Activated T-cell treated with anti-CD3 and anti-CD28 coated beads, Interleukin-2, amount 50 U/mL, for 72 hours (primary cell): Measurements from ENCODE around the gene GNL1. TPM values are rescaled to one million over a fixed set of nuclear protein-coding genes. Genes with fewer than 3 reads are reported as not detected.
A peak's percentile ranks its signal among the peaks of the same experiment; 100 is the strongest.
"Not testable (repeated sequence)": the region's sequence is repeated elsewhere in the genome, so short reads cannot be mapped to it uniquely, and the experiment has no call there.

Source experiments
- ATAC-seq, 2 donors: fragments of 150-1000 bp; cut with Tn5 transposase; replicated peaks in 1 of 2; 2 replicates each; pipeline ENCODE4 v1.10.0; 2021; ENCODE audit warnings: moderate library complexity in 2 of 2, mild to moderate bottlenecking in 1 of 2
- DNase-seq, 2 donors: peaks; one replicate each; pipeline ENCODE4 v3.0.0; 2021 to 2022; ENCODE audit warnings: mixed read lengths in 1 of 2
- H3K27ac Mint-ChIP-seq: one replicate; pipeline ENCODE4 v1.8.0; 2022; ENCODE audit warnings: mild to moderate bottlenecking, moderate library complexity, mixed read lengths
- H3K27me3 Mint-ChIP-seq: one replicate; pipeline ENCODE4 v1.8.0; 2022; ENCODE audit warnings: low read depth, mixed read lengths
- H3K36me3 Mint-ChIP-seq, 2 donors: one replicate each; pipeline ENCODE4 v1.8.0; 2022; ENCODE audit warnings: mixed read lengths in 2 of 2, mild to moderate bottlenecking in 1 of 2; ENCODE audit not compliant: insufficient read depth in 2 of 2
- H3K4me1 Mint-ChIP-seq: one replicate; pipeline ENCODE4 v1.8.0; 2022; ENCODE audit warnings: low read depth, mixed read lengths
- H3K4me3 Mint-ChIP-seq, 2 donors: one replicate each; pipeline ENCODE4 v1.8.0; 2022; ENCODE audit warnings: mild to moderate bottlenecking in 2 of 2, mixed read lengths in 2 of 2, moderate library complexity in 2 of 2
- H3K9me3 Mint-ChIP-seq, 2 donors: one replicate each; pipeline ENCODE4 v1.8.0; 2022; ENCODE audit warnings: mixed read lengths in 2 of 2
- total RNA-seq, 2 donors: library from RNA; stranded (reverse); gene quantifications; one replicate each; pipeline ENCODE4 v1.2.3, GENCODE V29; 2022

Gene GNL1
- total RNA-seq, 2 donors from 2014 or later, result 114 to 121 TPM

DNA sequence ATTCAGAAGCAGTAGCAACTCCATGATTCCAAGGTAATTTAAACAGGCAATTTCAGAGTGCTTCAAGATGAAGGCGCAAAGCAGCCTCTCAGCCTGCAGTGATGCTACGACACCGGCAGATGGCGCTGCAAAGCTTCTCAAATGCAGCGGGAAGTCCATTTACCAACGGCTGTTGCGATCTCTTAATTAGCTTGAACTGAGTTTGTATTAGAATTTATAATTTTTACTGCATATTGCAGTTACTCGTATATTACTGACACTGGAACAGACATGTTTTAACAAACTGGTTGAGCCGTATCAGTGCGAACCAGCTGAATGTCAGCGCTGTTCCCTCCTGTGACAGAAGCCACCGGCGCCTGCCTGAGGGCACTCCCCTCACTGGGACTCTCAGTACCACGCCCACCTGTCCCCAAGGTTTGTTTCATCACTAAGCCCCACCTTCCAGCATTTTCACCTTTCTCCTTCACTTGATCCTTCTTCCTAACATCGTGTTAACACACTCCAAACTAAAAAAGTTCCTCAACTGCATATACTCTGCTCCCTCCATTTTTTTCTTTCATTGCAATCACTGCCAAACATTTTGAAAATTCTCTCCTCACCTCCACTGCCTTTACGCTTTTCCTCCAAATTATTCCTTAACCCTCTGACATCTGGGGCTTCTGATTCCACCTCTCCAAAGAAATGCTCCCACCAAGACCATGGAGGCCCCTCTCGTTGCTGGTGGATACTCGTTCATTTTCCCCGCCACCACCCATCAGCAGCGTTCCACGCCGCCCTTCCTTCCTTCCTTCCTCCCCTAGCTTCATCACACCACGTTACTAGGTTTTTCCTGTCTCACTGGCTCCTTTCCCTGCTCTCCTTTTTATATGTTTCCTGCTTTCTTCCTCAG, 14.5 kb downstream of the GNL1 start:
- Mint-ChIP-seq H3K9me3 (no peaks in the 10 kb centered on the region), H3K27me3 (no peaks in the 10 kb centered on the region), H3K4me3 (peak overlapping the region; percentile 78 to 83), H3K4me1 (peaks cover 38% of the 10 kb centered on the region), H3K36me3 (peaks cover 0 to 1% of the 10 kb centered on the region in 2 donors), H3K27ac (peak overlapping the region; percentile 5)
- DNase-seq, result peak; percentile 74 to 79
- ATAC-seq, result peak; percentile 84 to 85

DNA sequence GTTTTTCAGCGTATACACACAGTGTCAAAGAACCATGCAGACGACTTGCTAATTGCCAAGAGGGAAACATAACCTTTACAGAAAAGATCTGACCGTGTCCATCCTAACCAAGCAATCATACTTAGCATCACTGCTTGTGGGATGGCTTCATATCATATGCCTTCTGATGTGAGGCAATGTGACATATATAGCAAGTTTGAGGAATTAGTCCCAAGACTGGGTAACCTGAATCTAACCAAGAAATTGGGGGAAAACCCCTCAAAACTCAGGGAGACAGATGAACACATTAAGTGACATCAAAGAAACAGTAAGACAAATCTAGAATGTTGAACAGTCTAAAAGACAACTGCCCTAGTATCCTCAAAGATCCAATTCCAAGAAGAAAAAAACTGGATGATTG, 18.4 kb downstream of the GNL1 start:
- no peaks in the 10 kb centered on the region for H3K9me3 Mint-ChIP-seq
- peaks cover 27% of the 10 kb centered on the region for H3K4me1 Mint-ChIP-seq
- no peaks in the 10 kb centered on the region for H3K36me3 Mint-ChIP-seq
- DNase-seq, result no peak
- ATAC-seq, result no peak
- no peak overlapping the region for H3K27ac Mint-ChIP-seq
- H3K4me3 Mint-ChIP-seq, result no peak overlapping the region
- H3K27me3 Mint-ChIP-seq, result no peaks in the 10 kb centered on the region

DNA sequence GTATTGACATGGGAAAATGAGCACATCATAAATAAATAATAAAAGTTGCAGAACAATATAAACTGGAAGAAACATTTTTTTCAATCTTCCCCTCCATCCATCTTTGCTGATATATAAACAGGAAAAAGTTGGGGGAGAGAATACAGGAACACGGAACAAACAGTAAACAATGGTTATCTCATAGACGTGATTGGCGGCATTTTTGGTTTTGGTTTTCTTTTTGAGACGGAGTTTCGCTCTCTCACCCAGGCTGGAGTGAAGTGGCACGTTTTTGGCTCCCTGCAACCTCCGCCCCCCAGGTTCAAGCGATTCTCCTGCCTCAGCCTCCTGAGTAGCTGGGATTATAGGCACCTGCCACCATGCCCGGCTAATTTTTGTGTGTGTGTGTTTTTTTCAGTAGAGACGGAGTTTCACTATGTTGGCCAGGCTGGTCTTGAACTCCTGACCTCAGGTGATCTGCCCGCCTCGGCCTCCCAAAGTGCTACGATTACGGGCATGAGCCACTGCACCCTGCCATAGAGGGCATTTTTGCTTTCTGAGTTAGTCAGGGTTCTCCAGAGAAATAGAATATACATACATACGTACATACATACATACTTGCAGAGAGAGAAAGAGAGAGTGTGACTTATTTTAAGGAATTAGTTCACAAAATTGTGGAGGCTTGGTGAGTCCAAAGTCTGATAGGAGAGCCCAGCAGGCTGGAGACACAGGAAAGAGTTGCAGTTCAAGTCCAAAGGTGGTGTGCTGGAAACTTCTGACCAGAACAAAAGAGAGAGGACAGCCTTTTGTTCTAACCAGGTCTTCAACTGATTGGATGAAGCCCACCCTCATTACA, 22.6 kb downstream of the GNL1 start:
- H3K9me3 Mint-ChIP-seq, result no peaks in the 10 kb centered on the region
- H3K4me1 Mint-ChIP-seq, result peaks cover 48% of the 10 kb centered on the region
- ATAC-seq, result no peak
- peak overlapping the region; percentile 82 for H3K27ac Mint-ChIP-seq
- no peaks in the 10 kb centered on the region for H3K27me3 Mint-ChIP-seq
- peaks cover 0 to 2% of the 10 kb centered on the region in 2 donors for H3K36me3 Mint-ChIP-seq
- H3K4me3 Mint-ChIP-seq, result peak overlapping the region; percentile 77 to 88
- no peak for DNase-seq

DNA sequence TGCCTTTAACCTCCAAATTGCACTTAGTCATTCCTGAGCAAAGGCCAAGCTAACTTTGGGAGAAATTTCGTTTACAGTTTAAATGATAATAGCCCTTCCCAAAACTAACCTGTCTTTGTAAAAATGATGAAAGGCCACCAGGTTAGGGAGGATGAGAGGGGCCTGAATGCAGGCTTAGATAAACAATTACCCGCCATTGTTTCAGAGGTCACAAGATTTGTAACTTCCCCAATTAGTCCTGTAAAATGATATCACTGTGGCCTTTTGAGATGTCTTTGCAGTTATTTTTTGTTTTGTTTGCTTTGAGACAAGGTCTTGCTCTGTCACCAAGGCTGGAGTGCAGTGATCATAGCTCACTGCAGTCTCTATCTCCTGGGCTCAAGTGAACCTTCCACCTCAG, 26.3 kb downstream of the GNL1 start:
- no peaks in the 10 kb centered on the region for H3K27me3 Mint-ChIP-seq
- ATAC-seq, result no peak
- H3K27ac Mint-ChIP-seq, result peak overlapping the region; percentile 47
- peaks cover 73% of the 10 kb centered on the region for H3K4me1 Mint-ChIP-seq
- no peak for DNase-seq
- peaks cover 2 to 10% of the 10 kb centered on the region in 2 donors for H3K36me3 Mint-ChIP-seq
- peaks cover 2 to 3% of the 10 kb centered on the region in 2 donors for H3K9me3 Mint-ChIP-seq
- peak overlapping the region; percentile 19 to 81 for H3K4me3 Mint-ChIP-seq

DNA sequence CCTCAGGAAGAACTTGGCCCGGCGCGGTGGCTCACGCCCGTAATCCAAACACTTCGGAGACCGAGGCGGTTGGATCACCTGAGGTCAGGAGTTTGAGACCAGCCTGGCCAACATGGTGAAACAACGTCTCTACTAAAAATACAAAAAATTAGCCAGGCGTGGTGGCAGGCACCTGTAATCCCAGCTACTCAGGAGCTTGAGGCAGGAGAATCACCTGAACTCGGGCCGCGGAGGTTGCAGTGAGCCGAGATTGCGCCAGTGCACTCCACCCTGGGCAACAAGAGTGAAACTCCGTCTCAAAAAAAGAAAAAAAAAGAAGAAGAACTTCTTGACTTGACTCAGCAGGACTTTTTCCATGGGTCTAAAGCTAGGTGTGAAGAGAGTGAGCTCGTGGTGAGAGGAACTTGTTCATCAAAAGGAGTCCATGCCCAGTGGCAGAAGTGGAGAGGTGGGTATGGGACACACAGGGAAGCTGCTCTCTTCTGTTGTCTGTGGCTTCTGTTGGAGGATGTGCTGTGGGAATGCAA, 26.9 kb downstream of the GNL1 start:
- not testable (repeated sequence) for H3K9me3 Mint-ChIP-seq, H3K27me3 Mint-ChIP-seq
- peaks cover 6 to 16% of the 10 kb centered on the region in 2 donors for H3K36me3 Mint-ChIP-seq
- H3K4me1 Mint-ChIP-seq, result peaks cover 73% of the 10 kb centered on the region
- H3K4me3 Mint-ChIP-seq, result peak overlapping the region; percentile 29 to 81
- peak overlapping the region; percentile 47 for H3K27ac Mint-ChIP-seq
- ATAC-seq, result peak; percentile 75 to 76
- peak; percentile 57 to 74 for DNase-seq

DNA sequence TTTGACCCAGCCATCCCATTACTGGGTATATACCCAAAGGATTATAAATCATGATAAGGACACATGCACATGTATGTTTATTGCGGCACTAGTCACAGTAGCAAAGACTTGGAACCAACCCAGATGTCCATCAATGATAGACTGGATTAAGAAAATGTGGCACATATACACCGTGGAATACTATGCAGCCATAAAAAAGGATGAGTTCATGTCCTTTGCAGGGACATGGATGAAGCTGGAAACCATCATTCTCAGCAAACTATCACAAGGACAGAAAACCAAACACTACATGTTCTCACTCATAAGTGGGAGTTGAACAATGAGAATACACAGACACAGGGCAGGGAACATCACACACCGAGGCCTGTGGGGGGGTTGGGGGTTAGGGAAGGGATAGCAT, 29.8 kb downstream of the GNL1 start:
- H3K36me3 Mint-ChIP-seq, result peaks cover 19 to 39% of the 10 kb centered on the region in 2 donors
- H3K27me3 Mint-ChIP-seq, H3K4me3 Mint-ChIP-seq, DNase-seq, ATAC-seq: not testable (repeated sequence)
- H3K9me3 Mint-ChIP-seq, result peaks cover 7 to 20% of the 10 kb centered on the region in 2 donors
- peak overlapping the region; percentile 8 for H3K27ac Mint-ChIP-seq
- H3K4me1 Mint-ChIP-seq, result peaks cover 80% of the 10 kb centered on the region

DNA sequence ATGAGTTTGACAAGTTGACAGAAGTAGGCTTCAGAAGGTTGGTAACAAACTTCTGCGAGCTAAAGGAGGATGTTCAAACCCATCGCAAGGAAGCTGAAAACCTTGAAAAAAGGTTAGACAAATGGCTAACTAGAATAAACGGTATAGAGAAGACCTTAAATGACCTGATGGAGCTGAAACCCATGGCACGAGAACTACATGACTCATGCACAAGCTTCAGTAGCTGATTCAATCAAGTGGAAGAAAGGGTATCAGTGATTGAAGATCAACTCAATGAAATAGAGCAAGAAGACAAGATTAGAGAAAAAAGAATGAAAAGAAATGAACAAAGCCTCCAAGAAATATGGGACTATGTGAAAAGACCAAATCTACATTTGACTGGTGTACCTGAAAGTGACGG, 34.3 kb downstream of the GNL1 start:
- H3K27me3 Mint-ChIP-seq, DNase-seq, ATAC-seq: not testable (repeated sequence)
- H3K36me3 Mint-ChIP-seq, result peaks cover 25 to 65% of the 10 kb centered on the region in 2 donors
- peak overlapping the region; percentile 9 to 58 for H3K4me3 Mint-ChIP-seq
- peak overlapping the region; percentile 31 for H3K27ac Mint-ChIP-seq
- peaks cover 75% of the 10 kb centered on the region for H3K4me1 Mint-ChIP-seq
- peaks cover 12 to 22% of the 10 kb centered on the region in 2 donors for H3K9me3 Mint-ChIP-seq

DNA sequence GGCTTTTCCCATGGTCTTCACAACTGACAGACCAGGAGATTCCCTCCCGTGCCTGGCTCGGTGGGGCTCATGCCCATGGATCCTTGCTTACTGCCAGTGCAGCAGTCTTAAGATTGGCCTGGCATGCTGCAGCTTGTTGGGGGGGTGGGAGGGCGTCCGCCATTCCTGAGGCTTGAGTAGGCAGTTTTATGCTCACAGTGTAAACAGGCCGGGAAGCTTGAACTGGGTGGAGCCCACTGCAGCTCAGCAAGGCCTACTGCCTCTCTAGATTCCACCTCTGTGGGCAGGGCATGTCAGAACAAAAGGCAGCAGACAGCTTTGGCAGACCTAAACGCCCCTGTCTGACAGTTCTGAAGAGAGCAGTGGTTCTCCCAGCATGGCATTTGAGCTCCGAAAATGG, 35.2 kb downstream of the GNL1 start:
- H3K27ac Mint-ChIP-seq, DNase-seq, ATAC-seq, H3K27me3 Mint-ChIP-seq: not testable (repeated sequence)
- H3K36me3 Mint-ChIP-seq, result peaks cover 23 to 66% of the 10 kb centered on the region in 2 donors
- peaks cover 77% of the 10 kb centered on the region for H3K4me1 Mint-ChIP-seq
- H3K9me3 Mint-ChIP-seq, result peaks cover 12 to 21% of the 10 kb centered on the region in 2 donors
- peak overlapping the region in 1 of 2 donors; percentile 36 for H3K4me3 Mint-ChIP-seq

DNA sequence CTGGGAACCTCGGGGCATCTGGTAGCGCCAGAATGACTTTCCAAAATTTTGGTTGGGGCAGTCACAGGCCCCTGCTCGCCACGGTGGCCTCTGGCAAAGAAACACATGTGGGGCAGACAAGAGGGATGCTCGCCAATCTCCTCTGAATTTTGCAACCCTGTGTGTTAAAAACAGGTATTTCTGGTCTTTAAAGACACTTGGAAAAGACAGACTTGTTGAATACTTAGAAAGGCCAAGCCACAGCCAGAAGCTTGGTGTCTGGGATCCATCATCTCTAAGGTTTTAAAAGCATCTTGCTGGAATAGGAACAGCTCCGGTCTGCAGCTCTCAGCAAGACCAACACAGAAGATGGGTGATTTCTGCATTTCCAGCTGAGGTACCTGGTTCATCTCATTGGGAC, 35.8 kb downstream of the GNL1 start:
- peaks cover 23 to 63% of the 10 kb centered on the region in 2 donors for H3K36me3 Mint-ChIP-seq
- ATAC-seq (no peak), DNase-seq (no peak)
- H3K27me3 Mint-ChIP-seq, result no peaks in the 10 kb centered on the region
- peak overlapping the region in 1 of 2 donors; percentile 3 for H3K4me3 Mint-ChIP-seq
- peaks cover 77% of the 10 kb centered on the region for H3K4me1 Mint-ChIP-seq
- no peak overlapping the region for H3K27ac Mint-ChIP-seq
- H3K9me3 Mint-ChIP-seq, result peaks cover 12 to 18% of the 10 kb centered on the region in 2 donors

DNA sequence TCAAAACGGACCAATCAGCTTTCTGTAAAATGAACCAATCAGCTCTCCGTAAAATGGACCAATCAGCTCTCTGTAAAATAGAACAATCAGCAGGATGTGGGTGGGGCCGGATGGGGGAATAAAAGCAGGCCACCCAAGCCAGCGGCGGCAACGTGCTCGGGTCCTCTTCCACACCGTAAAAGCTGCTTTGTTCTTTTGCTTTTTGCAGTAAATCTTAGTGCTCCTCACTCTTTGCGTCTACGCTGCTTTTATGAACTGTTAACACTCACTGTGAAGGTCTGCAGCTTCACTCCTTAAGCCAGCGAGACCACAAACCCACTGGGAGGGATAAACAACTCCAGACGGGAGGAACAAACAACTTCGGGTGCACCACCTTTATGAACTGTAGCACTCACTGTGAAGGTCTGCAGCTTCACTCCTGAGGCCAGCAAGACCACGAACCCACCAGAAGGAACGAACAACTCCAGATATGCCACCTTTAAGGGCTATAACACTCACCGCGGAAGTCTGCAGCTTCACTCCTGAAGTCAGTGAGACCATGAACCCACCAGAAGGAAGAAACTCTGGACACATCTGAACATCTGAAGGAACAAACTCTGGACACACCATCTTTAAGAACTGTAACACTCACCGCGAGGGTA, 37.7 kb downstream of the GNL1 start:
- Mint-ChIP-seq H3K4me1 (peaks cover 88% of the 10 kb centered on the region), H3K36me3 (peaks cover 16 to 50% of the 10 kb centered on the region in 2 donors), H3K27ac (peak overlapping the region; percentile 34), H3K4me3 (peak overlapping the region; percentile 38 to 40), H3K9me3 (peaks cover 7 to 17% of the 10 kb centered on the region in 2 donors)
- H3K27me3 Mint-ChIP-seq, result not testable (repeated sequence)
- ATAC-seq, result peak in 1 of 2 donors; percentile 8
- DNase-seq, result peak in 1 of 2 donors; percentile 66

DNA sequence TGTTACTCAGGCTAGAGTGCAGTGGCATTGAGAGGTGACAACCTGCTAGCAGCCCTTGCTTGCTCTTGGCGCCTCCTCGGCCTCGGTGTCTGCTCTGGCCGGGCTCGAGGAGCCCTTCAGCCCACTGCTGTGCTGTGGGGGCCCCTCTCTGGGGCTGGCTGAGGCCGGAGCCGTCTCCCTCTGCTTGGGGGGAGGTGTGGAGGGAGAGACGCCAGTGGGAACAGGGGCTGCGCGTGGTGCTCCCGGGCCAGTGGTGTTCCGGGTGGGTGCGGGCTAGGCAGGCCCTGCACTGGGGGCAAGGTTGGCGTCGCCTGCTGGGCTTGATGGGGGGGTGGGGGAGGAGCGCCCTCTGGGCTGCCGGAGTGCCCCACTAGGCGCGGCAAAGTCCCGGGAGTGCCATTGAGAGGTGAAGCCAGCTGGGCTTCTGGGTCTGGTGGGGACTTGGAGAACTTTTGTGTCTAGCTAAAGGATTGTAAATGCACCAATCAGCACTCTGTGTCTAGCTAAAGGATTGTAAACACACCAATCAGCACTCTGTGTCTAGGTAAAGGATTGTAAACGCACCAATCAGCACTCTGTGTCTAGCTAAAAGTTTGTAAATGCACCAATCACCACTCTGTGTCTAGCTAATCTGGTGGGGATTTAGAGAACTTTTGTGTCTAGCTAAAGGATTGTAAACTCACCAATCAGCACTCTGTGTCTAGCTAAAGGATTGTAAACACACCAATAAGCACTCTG, 38.4 kb downstream of the GNL1 start:
- Mint-ChIP-seq H3K36me3 (peaks cover 14 to 45% of the 10 kb centered on the region in 2 donors), H3K27ac (peak overlapping the region; percentile 34), H3K9me3 (peaks cover 7 to 12% of the 10 kb centered on the region in 2 donors), H3K4me3 (peak overlapping the region; percentile 38 to 40), H3K4me1 (peaks cover 82% of the 10 kb centered on the region)
- ATAC-seq, H3K27me3 Mint-ChIP-seq, DNase-seq: not testable (repeated sequence)

DNA sequence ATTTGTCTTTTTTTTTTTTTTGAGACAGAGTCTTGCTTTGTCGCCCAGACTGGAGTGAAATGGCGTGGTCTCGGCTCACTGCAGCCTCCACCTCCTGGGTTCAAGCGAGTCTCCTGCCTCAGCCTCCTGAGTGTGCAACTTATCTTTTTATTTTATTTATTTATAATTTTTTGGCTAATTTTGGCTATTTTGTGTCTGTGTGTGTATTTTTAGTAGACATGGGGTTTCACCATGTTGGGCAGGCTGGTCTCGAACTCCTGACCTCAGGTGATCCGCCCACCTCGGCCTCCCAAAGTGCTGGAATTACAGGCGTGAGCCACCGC, 39.6 kb downstream of the GNL1 start:
- Mint-ChIP-seq H3K4me3 (peak overlapping the region; percentile 82), H3K36me3 (peaks cover 7 to 34% of the 10 kb centered on the region in 2 donors), H3K27ac (peak overlapping the region; percentile 94), H3K4me1 (peaks cover 79% of the 10 kb centered on the region)
- H3K9me3 Mint-ChIP-seq, ATAC-seq, DNase-seq, H3K27me3 Mint-ChIP-seq: not testable (repeated sequence)
